Liver (tissue), 3 donors: Measurements from ENCODE around the gene CCBE1.

Experiments
- EGR1 ChIP-seq, 2 donors: IDR thresholded peaks; 2 replicates each; pipeline ENCODE4 v1.6.1; 2016 to 2018; ENCODE audit warnings: antibody characterized with exemption in 2 of 2, low read depth in 2 of 2
- NR2F2 ChIP-seq: IDR thresholded peaks from 2 replicates; pipeline ENCODE4 v1.6.1; 2016; ENCODE audit warnings: antibody characterized with exemption
- RAD21 ChIP-seq, 2 donors: IDR thresholded peaks; 2 replicates each; pipeline ENCODE4 v1.6.1; 2016; ENCODE audit warnings: antibody characterized with exemption in 2 of 2, mild to moderate bottlenecking in 2 of 2
- TF ChIP-seq, protein P1 (sequence below): IDR thresholded peaks from 2 replicates; pipeline ENCODE4 v1.6.1; 2016; ENCODE audit warnings: antibody characterized with exemption
- TF ChIP-seq, protein P2 (sequence below): fragments of 150-350 bp; IDR thresholded peaks from 2 replicates; pipeline ENCODE4 v1.5.1; 2017; ENCODE audit warnings: improper control_type of control experiment, low read depth, low read length; ENCODE audit not compliant: missing input control
- donor health status: healthy.
- donor health status: healthy.

DNA sequence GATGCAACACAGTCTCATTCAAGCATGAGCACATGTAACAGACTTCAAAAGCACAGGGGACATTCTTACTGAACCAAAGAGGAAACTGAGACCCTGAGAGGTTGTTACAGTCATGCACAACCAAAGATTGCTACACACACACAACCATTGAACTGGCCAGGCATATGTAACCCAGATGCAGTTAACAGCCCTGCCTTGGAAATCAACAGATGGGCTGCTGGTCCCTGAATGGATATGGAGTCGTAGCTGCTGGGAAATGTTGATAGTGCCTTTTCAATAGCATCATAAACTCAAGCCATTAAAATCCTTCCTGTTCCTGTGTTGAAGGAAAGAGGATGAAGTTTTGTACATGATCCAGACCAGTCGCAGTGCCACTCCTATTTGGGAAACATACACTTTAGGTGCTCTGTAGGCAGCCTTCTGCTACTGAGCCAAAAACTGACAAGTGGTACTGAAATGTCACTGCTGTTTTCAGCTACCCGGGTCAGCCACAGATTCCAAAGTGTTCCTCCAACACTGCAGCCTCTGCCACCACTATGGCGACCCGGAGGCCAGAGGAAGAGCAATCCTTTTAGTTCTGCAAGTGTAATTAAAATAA, 143.9 kb downstream of the CCBE1 start:
- TF ChIP-seq EGR1 (IDR thresholded peaks at IDR 0.05; ENCODE audit: low read depth in 2 of 2) = no peak
- TF ChIP-seq, protein P1, sequence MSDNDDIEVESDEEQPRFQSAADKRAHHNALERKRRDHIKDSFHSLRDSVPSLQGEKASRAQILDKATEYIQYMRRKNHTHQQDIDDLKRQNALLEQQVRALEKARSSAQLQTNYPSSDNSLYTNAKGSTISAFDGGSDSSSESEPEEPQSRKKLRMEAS = no peak
- TF ChIP-seq, protein P2, sequence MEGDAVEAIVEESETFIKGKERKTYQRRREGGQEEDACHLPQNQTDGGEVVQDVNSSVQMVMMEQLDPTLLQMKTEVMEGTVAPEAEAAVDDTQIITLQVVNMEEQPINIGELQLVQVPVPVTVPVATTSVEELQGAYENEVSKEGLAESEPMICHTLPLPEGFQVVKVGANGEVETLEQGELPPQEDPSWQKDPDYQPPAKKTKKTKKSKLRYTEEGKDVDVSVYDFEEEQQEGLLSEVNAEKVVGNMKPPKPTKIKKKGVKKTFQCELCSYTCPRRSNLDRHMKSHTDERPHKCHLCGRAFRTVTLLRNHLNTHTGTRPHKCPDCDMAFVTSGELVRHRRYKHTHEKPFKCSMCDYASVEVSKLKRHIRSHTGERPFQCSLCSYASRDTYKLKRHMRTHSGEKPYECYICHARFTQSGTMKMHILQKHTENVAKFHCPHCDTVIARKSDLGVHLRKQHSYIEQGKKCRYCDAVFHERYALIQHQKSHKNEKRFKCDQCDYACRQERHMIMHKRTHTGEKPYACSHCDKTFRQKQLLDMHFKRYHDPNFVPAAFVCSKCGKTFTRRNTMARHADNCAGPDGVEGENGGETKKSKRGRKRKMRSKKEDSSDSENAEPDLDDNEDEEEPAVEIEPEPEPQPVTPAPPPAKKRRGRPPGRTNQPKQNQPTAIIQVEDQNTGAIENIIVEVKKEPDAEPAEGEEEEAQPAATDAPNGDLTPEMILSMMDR = no peak
- no peak for TF ChIP-seq RAD21 (IDR thresholded peaks at IDR 0.05)
- TF ChIP-seq NR2F2 = no peak
